Ishikawa (cell line): ENCODE data around the gene SBK3.

Experiments
- CEBPB ChIP-seq: IDR thresholded peaks from 2 replicates; pipeline ENCODE4 v1.6.1; 2012
- CREB1 ChIP-seq: IDR thresholded peaks from 2 replicates; pipeline ENCODE4 v1.6.1; 2012; ENCODE audit warnings: low read depth
- EGR1 ChIP-seq: IDR thresholded peaks from 2 replicates; pipeline ENCODE4 v1.6.1; 2012
- EP300 ChIP-seq: IDR thresholded peaks from 2 replicates; pipeline ENCODE4 v1.6.1; 2012; ENCODE audit warnings: borderline replicate concordance
- FOXM1 ChIP-seq: IDR thresholded peaks from 2 replicates; pipeline ENCODE4 v1.6.1; 2012; ENCODE audit warnings: low read depth, borderline replicate concordance
- MAX ChIP-seq: IDR thresholded peaks from 2 replicates; pipeline ENCODE4 v1.6.1; 2012
- NFIC ChIP-seq: IDR thresholded peaks from 2 replicates; pipeline ENCODE4 v1.6.1; 2012
- RAD21 ChIP-seq: IDR thresholded peaks from 2 replicates; pipeline ENCODE4 v1.6.1; 2012; ENCODE audit warnings: low read depth
- REST ChIP-seq: IDR thresholded peaks from 2 replicates; pipeline ENCODE4 v1.6.1; 2012; ENCODE audit warnings: low read depth, mild to moderate bottlenecking
- TAF1 ChIP-seq: IDR thresholded peaks from 2 replicates; pipeline ENCODE4 v1.6.1; 2012; ENCODE audit warnings: low read depth, mild to moderate bottlenecking
- TCF12 ChIP-seq: IDR thresholded peaks from 2 replicates; pipeline ENCODE4 v1.6.1; 2012; ENCODE audit warnings: low read depth
- TEAD4 ChIP-seq: IDR thresholded peaks from 2 replicates; pipeline ENCODE4 v1.6.1; 2012
- USF1 ChIP-seq: IDR thresholded peaks from 2 replicates; pipeline ENCODE4 v1.6.1; 2012
- YY1 ChIP-seq: IDR thresholded peaks from 2 replicates; pipeline ENCODE4 v1.6.1; 2012; ENCODE audit warnings: low read depth

GRCh38 chr19:55567708-55568328 lies 22.5 kb upstream of the SBK3 start:
- TF ChIP-seq EP300 (no peak), TEAD4 (no peak), TAF1 (no peak), YY1 (no peak), CEBPB (no peak), RAD21 (no peak), MAX (no peak), CREB1 (no peak), TCF12 (no peak), NFIC (no peak), REST (no peak), EGR1 (no peak), FOXM1 (no peak), USF1 (no peak)
